CD4-positive, alpha-beta T cell (primary cell): ENCODE data around the gene ARF4. TPM values are rescaled to one million over a fixed set of nuclear protein-coding genes. Genes with fewer than 3 reads are reported as not detected.

ENCODE experiments used
- ATAC-seq: fragments of 200-7000 bp; cut with Tn5 transposase; one replicate; pipeline ENCODE4 v1.10.0; 2022; ENCODE audit warnings: mild to moderate bottlenecking; ENCODE audit not compliant: poor library complexity
- CTCF ChIA-PET: fragments of 350-600 bp; sonication (Branson Sonifier 250); formaldehyde crosslinking; loops from one replicate; lab custom pipeline; 2021; ENCODE audit warnings: antibody characterized with exemption, inconsistent platforms; lab: Charles Lee
- POLR2A ChIA-PET: fragments of 350-600 bp; sonication (Branson Sonifier 250); formaldehyde crosslinking; loops from one replicate; lab custom pipeline; 2021; ENCODE audit warnings: antibody characterized with exemption, inconsistent platforms; lab: Charles Lee
- DNase-seq, 14 experiments: peaks; one replicate each; pipeline ENCODE4 v3.0.0-alpha.2; 2013 to 2020; ENCODE audit warnings: mixed read lengths in 2 of 14
- H3K27ac ChIP-seq, 2 donors: one replicate each; pipeline versions ENCODE4 v1.5.1 to v1.7.0; 2013; ENCODE audit warnings: low read length in 2 of 2, low read depth in 1 of 2, mild to moderate bottlenecking in 1 of 2
- H3K27me3 ChIP-seq, 2 experiments: 1 replicate in 1 of 2; 2 replicates in 1 of 2; pipeline versions ENCODE4 v1.6.1 to v1.7.0; 2013; ENCODE audit warnings: low read length in 2 of 2, control low read depth in 1 of 2, mild to moderate bottlenecking in 1 of 2, moderate library complexity in 1 of 2; ENCODE audit not compliant: insufficient read depth in 2 of 2, control insufficient read depth in 1 of 2
- H3K36me3 ChIP-seq: one replicate; pipeline ENCODE4 v1.6.1; 2013; ENCODE audit warnings: low read length, control low read depth; ENCODE audit not compliant: insufficient read depth
- H3K4me1 ChIP-seq: one replicate; pipeline ENCODE4 v1.6.1; 2013; ENCODE audit warnings: low read length, control low read depth; ENCODE audit not compliant: insufficient read depth
- H3K4me3 ChIP-seq: one replicate; pipeline ENCODE4 v1.5.1; 2013; ENCODE audit warnings: mild to moderate bottlenecking, low read length, moderate library complexity
- H3K9me3 ChIP-seq, 2 experiments: 1 replicate in 1 of 2; 2 replicates in 1 of 2; pipeline versions ENCODE4 v1.6.1 to v1.7.0; 2013; ENCODE audit warnings: low read length in 2 of 2, mild to moderate bottlenecking in 2 of 2, control low read depth in 1 of 2, moderate library complexity in 1 of 2; ENCODE audit not compliant: control insufficient read depth in 1 of 2, insufficient read depth in 1 of 2
- H3K27ac Mint-ChIP-seq: one replicate; pipeline ENCODE4 v1.8.0; 2020; ENCODE audit warnings: mixed read lengths
- H3K27me3 Mint-ChIP-seq: one replicate; pipeline ENCODE4 v1.8.0; 2021; ENCODE audit warnings: mixed read lengths
- H3K36me3 Mint-ChIP-seq: one replicate; pipeline ENCODE4 v1.8.0; 2021; ENCODE audit warnings: low read depth, mixed read lengths
- H3K4me1 Mint-ChIP-seq: one replicate; pipeline ENCODE4 v1.8.0; 2021; ENCODE audit warnings: low read depth, mixed read lengths
- H3K4me3 Mint-ChIP-seq: one replicate; pipeline ENCODE4 v1.8.0; 2020; ENCODE audit warnings: mild to moderate bottlenecking, mixed read lengths
- H3K9me3 Mint-ChIP-seq: one replicate; pipeline ENCODE4 v1.8.0; 2020; ENCODE audit warnings: mixed read lengths
- CTCF ChIP-seq: fragments of 200-600 bp; IDR thresholded peaks from one replicate; pipeline ENCODE4 v1.8.0; 2022; ENCODE audit warnings: antibody characterized with exemption, mild to moderate bottlenecking
- intact Hi-C, 2 experiments: fragments of 100-400 bp; cut with DNase I in 1 of 2; cut with micrococcal nuclease in 1 of 2; formaldehyde crosslinking; loops; one replicate each; pipeline versions ENCODE4 v1.15.1 to v1.9.0; 2023 to 2025; cut with DNase I, micrococcal nuclease
- total RNA-seq, 174 experiments: library from RNA in 2 of 174; stranded (reverse) in 2 of 174; gene quantifications; one replicate each; pipeline ENCODE4 v1.2.3 and lab custom pipeline; 2021 to 2026

ARF4 gene
- total RNA-seq, 2 experiments from 2014 or later = 56.7 to 59.9 TPM

DNA sequence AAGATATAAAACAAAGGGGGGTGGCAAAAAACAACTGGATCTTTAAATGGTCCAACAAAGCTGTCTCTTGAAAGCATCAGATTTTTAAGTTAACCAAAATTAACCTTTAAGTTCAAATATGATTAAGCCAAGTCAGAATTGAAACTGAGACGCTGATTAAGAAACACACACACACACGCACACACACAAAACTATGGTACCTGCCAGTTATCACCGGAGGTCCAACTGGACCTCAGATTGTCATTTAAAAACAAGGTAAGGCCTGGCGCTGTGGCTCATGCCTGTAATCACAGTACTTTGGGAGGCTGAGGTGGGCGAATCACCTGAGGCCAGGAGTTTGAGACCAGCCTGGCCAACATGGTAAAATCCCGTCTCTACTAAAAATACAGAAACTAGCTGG, 10.4 kb downstream of the ARF4 start:
- H3K4me3 ChIP-seq = no peak overlapping the region
- peaks cover 7% of the 10 kb centered on the region for H3K4me1 ChIP-seq
- Mint-ChIP-seq H3K36me3 (peaks cover 52% of the 10 kb centered on the region), H3K27me3 (no peaks in the 10 kb centered on the region), H3K9me3 (no peaks in the 10 kb centered on the region), H3K4me3 (no peak overlapping the region), H3K4me1 (peaks cover 40% of the 10 kb centered on the region), H3K27ac (no peak overlapping the region)
- no peaks in the 10 kb centered on the region for H3K27me3 ChIP-seq
- CTCF ChIA-PET = no interaction called here
- no peak for TF ChIP-seq CTCF
- H3K9me3 ChIP-seq = no peaks in the 10 kb centered on the region
- intact Hi-C loops = loop anchor here in 1 of 2 experiments (10.0 kb wide), 1 partner anchor 192 kb away; no protein-coding TSS in a partner anchor
- H3K36me3 ChIP-seq = peaks cover 31% of the 10 kb centered on the region
- POLR2A ChIA-PET = interaction anchor here (1.8 kb wide), 1 partner anchor 11 kb away, joined by 5 read pairs; the partner anchor contains the start of gene ARF4
- no peak for ATAC-seq
- no peak overlapping the region for H3K27ac ChIP-seq
- no peak for DNase-seq

DNA sequence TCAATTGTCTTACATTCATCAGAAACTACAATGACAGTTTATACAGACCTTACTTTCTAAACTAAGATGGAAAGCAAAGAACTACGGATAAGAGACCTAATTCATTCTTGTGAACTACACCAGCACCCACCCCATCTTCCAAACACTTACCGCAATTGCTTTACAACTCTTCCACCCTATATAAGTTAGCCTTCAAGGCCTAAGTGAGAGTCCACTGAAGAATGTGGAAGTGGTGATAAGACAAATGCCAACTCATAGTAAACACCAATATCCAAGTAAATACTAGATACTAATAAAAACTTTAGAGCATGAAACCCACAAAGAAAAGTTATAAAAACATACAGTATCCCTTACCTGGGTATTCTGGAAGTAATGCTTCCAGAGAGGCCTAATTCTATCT, 13.6 kb downstream of the ARF4 start:
- no peak overlapping the region for H3K27ac Mint-ChIP-seq
- no peak for DNase-seq
- intact Hi-C loops = loop anchor here in 1 of 2 experiments (10.0 kb wide), 1 partner anchor 189 kb away; no protein-coding TSS in a partner anchor
- no peaks in the 10 kb centered on the region for H3K9me3 Mint-ChIP-seq
- CTCF ChIA-PET = interaction anchor here (1.2 kb wide), 1 partner anchor 27 kb away, joined by 4 read pairs; the partner anchor contains the start of gene PDE12
- no peaks in the 10 kb centered on the region for H3K9me3 ChIP-seq
- no peak for TF ChIP-seq CTCF
- peaks cover 7% of the 10 kb centered on the region for H3K4me1 ChIP-seq
- no peaks in the 10 kb centered on the region for H3K27me3 Mint-ChIP-seq
- H3K4me3 Mint-ChIP-seq = no peak overlapping the region
- POLR2A ChIA-PET = no interaction called here
- no peaks in the 10 kb centered on the region for H3K27me3 ChIP-seq
- no peak overlapping the region for H3K27ac ChIP-seq
- H3K4me1 Mint-ChIP-seq = peaks cover 32% of the 10 kb centered on the region
- H3K36me3 ChIP-seq = peaks cover 52% of the 10 kb centered on the region
- ATAC-seq = no peak
- H3K36me3 Mint-ChIP-seq = peaks cover 66% of the 10 kb centered on the region
- no peak overlapping the region for H3K4me3 ChIP-seq

- no peak for TF ChIP-seq CTCF
- no peak overlapping the region for H3K4me3 ChIP-seq
- Mint-ChIP-seq H3K36me3 (peaks cover 66% of the 10 kb centered on the region), H3K4me1 (peaks cover 30% of the 10 kb centered on the region), H3K27ac (peak overlapping the region; percentile 1), H3K4me3 (no peak overlapping the region), H3K9me3 (no peaks in the 10 kb centered on the region), H3K27me3 (no peaks in the 10 kb centered on the region)
- peaks cover 4% of the 10 kb centered on the region for H3K4me1 ChIP-seq
- DNase-seq (peak in 2 of 14 experiments; percentile 31 to 44), ATAC-seq (peak; percentile 64)
- H3K27me3 ChIP-seq = no peaks in the 10 kb centered on the region
- CTCF ChIA-PET = interaction anchor here (0.6 to 1.2 kb wide), 2 partner anchors 26 to 57 kb away, joined by 4 read pairs; partner anchors contain the start of gene PDE12
- POLR2A ChIA-PET = no interaction called here
- intact Hi-C loops = loop anchor here in 1 of 2 experiments (10.0 kb wide), 1 partner anchor 188 kb away; no protein-coding TSS in a partner anchor
- H3K9me3 ChIP-seq = no peaks in the 10 kb centered on the region
- H3K27ac ChIP-seq = no peak overlapping the region
- H3K36me3 ChIP-seq = peaks cover 59% of the 10 kb centered on the region
These were observed 14.5 kb downstream of the ARF4 start for GRCh38 chr3:57582474-57583168.
